DMS114 treated with DMSO at 0.1 percent for 48 hours (cell line): ENCODE measurements around the gene RNU7-1.

ENCODE experiments used
- DNase-seq: peaks from one replicate; lab custom pipeline; 2025; ENCODE audit not compliant: unreplicated experiment; lab: John Stamatoyannopoulos, UW

RNU7-1 gene

GRCh38 chr12:6936636-6937480 lies 6.8 kb upstream of the RNU7-1 start:
- no peak for DNase-seq

DNA sequence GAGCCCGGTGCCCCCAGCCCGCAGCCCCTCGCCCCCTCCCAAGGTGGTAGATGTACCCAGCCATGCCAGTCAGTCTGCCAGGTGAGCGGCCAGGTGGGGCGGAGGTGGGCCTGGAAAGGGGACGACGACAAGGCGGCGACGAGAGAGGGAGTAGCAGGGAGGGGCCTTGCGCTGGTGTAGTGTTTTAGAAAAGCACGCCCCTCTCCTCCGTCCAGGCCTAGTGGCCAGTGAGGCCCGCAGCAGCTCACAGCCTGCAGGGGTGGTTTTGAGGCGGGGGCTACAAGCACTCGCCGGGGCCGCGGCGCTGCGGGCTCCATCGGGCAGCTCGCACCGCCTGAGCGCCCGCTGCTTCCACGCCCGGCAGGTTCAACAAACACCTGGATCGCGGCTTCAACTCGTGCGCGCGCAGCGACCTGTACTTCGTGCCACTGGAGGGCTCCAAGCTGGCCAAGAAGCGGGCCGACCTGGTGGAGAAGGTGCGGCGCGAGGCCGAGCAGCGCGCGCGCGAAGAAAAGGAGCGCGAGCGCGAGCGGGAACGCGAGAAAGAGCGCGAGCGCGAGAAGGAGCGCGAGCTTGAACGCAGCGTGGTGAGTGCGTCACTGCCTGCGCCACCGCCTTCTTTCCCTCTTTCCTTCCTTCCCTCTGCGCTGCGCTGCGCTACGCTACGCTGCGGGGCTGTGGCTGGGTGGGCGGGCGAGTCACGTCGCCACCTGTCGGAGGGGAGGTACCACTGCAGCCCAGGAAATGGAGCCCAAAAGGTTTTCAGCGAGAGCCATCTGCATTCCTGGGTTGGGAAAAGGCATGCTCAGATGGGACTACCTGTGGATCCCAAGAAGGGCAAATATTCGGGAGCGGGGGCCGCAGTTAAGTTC lies 5.9 kb upstream of the RNU7-1 start:
- DNase-seq, result peak; percentile 94

GRCh38 chr12:6938353-6939190 lies 5.0 kb upstream of the RNU7-1 start:
- DNase-seq, result no peak

DNA sequence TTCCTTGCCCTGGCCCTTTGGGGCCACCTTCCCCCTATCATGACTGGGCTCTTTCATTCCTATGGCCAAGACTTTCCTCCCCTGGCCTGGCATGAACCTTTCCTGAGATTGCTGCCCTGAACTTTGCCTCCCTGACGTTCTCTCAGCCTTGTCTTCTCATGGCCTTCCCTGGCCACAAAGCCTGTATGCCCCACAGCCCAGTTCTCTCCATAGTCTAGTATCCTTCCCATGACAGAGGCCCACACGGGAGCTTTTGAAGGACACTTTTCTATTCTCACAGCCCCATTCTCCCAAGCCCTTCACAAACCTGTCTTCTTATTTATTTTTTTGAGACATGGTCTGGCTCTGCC lies 4.5 kb upstream of the RNU7-1 start:
- no peak for DNase-seq

- DNase-seq, result no peak
Observed at GRCh38 chr12:6941267-6941666, 2.3 kb upstream of the RNU7-1 start.

DNA sequence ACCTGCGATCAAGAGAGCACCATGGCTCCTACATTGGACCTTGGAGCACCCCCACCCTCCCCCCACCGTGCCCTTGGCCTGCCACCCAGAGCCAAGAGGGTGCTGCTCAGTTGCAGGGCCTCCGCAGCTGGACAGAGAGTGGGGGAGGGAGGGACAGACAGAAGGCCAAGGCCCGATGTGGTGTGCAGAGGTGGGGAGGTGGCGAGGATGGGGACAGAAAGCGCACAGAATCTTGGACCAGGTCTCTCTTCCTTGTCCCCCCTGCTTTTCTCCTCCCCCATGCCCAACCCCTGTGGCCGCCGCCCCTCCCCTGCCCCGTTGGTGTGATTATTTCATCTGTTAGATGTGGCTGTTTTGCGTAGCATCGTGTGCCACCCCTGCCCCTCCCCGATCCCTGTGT lies 1.8 kb upstream of the RNU7-1 start:
- DNase-seq, result no peak

- DNase-seq, result no peak
Observed at GRCh38 chr12:6942331-6942665, 1.3 kb upstream of the RNU7-1 start.

GRCh38 chr12:6943389-6943721 lies 261 bp upstream of the RNU7-1 start:
- DNase-seq, result peak; percentile 98

DNA sequence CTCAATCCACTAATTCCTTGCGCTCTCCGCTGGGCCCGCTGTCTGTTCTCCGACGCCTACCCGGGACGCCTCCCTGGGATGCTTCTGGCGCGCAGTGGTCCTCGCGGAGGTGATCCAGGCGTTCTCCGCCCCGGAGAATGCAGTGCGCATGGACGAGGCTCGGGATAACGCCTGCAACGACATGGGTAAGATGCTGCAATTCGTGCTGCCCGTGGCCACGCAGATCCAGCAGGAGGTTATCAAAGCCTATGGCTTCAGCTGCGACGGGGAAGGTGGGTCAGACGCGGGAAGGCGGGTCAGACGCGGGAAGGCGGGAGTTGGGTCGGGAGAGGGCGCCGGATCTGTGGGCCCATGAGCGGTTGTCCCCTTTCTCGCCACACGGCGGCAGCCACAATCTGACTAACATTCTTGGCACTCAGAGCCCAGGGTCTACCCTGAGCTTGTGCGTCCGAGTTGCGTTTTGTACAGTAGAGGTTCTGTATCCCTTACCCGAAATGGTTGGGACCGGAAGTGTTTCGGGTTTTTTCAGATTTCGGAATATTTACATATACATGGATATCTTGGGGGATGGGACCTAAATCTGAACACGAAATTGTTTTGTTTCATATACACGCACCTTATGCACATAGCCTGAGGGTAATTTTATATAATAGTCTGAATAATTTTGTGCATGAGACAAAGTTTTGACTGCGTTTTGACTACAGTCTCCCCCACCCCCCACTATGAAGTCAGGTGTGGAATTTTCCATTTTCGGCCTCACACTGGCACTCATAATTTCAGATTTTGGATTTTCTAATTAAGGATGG lies 968 bp downstream of the RNU7-1 start:
- peak; percentile 93 for DNase-seq

DNA sequence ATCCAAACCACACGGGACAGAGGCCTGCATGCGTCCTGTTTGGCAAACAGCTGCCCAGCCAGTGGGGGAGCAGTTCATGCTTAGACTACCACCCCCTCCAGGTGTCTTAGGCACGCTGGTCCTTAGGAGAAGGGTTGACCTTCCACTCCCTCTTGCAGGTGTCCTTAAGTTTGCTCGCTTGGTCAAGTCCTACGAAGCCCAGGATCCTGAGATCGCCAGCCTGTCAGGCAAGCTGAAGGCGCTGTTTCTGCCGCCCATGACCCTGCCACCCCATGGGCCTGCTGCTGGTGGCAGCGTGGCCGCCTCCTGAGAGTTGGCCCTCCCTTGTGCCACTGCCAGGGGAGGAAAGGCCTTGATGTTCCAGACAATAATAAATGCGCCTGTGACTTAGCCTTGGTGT lies 2.0 kb downstream of the RNU7-1 start:
- no peak for DNase-seq

DNA sequence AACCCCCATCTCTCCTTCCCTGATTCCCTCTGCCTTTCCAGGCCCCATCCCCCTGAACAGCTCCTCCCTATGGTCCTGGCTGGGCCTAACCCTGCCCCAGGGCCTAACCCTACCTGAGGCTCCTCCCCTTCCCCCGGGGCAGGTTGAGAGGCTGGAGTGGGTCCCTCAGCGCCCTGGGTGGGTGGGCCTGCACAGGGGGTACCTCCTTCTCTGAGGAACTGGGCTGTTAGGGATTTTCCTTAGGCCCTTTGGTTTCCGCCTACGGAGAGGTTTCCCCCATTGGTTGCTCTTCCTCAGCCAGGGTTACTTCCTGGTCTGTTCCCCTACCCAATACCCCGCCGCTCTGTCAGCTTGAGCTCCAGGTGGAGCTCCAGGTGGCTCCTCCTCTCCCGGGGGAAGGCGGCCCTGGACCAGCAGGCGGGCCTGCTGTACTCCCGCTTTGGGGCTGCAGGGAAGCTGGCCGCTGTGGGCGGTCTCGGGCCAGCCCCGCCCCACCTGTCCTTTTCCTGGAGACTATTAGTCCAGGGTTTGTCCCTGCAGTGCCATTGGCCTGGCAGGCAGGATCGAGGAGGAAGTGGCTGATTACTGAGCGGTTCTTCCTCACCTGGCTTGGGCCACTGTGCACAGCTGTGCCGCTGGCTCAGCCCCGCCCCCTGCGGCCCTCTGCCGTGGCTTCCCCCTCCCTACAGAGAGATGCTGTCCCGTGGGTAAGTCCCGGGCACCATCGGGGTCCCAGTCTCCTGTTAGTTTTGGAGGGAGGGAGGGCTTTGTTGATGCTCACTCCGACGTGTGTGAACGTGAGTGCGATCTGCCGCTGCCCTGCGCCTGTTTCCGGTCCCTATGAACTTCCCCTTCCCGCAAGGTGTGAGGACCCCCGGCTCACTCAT lies 2.7 kb downstream of the RNU7-1 start:
- no peak for DNase-seq

GRCh38 chr12:6946920-6947374 lies 3.3 kb downstream of the RNU7-1 start:
- DNase-seq, result no peak

GRCh38 chr12:6947615-6948014 lies 4.0 kb downstream of the RNU7-1 start:
- no peak for DNase-seq

DNA sequence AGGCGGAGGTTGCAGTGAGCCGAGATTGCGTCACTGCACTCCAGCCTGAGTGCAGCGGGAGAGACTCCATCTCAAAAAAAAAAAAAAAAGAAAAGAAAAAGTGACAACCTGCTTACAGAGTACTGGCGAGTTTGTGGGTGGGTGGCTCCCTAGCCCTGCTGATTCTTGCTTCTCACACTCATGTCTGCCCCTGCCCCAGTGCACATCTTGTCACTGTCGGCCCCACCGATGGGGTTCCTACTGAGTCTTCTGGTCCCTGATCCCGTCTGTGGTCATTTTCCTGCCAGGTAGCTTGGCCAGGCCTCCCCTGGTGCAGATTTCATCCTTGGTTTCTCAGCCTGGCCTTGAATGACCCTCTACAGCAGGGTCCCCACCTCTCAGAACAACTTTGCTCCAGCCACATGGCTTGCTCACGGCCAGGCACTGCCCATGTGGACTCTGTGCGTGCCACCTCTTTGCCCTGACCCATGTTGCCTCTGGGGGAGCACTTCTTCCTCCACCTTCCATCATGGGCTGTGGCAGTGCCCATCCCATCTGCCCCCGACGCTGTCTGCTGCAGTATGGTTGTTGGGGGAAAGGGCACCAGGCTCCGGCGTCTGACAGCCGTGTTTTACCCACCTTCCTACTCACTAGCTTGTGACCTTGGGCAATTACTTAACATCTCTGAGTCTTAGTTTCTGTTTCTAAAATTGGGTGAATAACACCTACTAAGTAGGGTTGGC lies 5.4 kb downstream of the RNU7-1 start:
- DNase-seq, result no peak

- DNase-seq, result no peak
Observed at GRCh38 chr12:6950401-6950801, 6.8 kb downstream of the RNU7-1 start.

DNA sequence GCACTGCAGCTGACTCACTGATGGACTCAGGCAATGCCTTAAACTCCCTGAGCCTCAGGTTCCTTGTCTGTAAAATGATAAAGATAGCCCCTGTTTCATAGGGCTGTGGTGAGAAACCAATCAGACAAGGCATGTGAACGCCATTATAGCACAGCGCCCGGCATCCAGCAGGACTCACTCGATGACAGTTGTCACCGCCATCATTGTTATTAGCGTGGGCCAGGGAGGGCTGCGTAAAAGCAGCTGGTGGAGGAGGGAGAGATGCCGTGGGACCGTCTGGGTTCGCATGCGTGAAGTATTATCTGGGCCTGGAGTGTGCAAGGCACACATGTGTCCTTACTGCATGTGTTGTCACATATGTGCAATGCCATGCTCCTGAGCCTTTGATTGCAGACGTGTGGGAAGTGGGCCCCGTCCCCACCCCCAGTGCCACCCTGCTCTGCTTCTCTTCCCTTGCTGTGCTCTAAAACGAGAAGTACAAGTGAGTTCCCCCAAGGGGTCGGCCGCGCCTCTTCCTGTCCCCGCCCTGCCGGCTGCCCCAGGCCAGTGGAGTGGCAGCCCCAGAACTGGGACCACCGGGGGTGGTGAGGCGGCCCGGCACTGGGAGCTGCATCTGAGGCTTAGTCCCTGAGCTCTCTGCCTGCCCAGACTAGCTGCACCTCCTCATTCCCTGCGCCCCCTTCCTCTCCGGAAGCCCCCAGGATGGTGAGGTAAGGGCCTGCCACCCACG lies 7.4 kb downstream of the RNU7-1 start, which contains the start of gene PTPN6:
TSS of gene PTPN6 (plus strand) at position 546 of the 730 bp plus-strand sequence. CDS start at position 703, 157 bp downstream.
- DNase-seq, result no peak

- no peak for DNase-seq
Observed at GRCh38 chr12:6951551-6952120, 8.0 kb downstream of the RNU7-1 start.
